ENCODE results near the gene IRF2BP1. TPM values are rescaled to one million over a fixed set of nuclear protein-coding genes. Genes with fewer than 3 reads are reported as not detected.

Gene IRF2BP1
- total and polyA plus RNA-seq, 2 of the 13 experiments (the other 11 are each of a cell fraction or from before 2014, with no cell fraction given): 4.3 to 14.3 TPM

DNA sequence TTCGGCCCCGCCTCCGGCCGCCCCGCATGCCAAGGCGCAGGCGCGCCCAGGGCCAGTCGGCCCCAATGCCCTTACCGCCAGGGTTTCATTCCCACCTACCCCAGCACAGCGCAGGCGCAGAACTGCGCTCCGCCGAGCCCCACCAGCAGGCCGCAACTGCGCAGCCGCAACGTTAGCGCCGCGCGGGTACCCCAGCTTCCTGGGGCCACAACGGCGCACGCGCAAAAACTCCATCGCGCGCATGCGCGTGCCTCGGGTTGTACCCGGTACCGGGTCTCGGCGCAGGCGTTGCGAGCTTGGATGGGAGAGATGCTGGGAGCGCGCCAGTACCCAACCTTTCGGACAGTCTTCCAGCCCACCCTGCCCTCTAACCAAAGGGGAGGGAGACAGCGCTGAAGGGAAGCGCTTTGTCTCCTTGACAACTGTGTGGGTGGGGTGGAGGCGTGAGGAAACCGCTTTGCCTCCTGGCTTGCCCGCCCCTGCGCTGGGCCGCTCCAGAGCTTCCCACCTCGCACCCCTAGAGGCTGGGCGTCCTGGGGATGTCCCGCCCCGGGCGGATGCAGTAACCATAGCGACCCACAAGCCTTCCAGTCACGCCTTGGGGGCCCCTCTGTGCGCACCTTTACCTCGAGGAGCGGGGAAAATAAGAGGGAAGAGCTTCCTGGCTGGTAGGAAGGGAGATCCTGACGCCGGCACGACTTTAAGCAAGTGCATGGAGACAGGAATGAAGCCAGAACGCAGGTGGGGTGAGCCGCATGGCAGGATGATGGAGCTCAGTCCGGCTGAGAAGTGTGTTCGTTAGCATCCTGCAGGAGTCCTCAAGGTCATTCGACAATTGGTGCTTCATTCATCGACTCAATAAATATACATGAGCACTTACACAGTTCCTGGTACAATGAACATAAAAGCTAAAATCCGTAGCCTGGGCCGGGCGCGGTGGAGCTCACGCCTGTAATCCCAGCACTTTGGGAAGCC, 17.0 kb upstream of the IRF2BP1 start (continued):
- TF ChIP-seq ZNF572 (CRISPR knock-in tag; IDR thresholded peaks at IDR 0.05) (peak; percentile 92; the same call in 1 of the 2 replicates), ZBTB20 (CRISPR knock-in tag; IDR thresholded peaks at IDR 0.05; ENCODE audit: borderline replicate concordance, low read depth) (0 out of 2 replicates have a peak, but pooled peaks have one; percentile 9), RFX1 (IDR thresholded peaks at IDR 0.05) (peak; percentile 72)

DNA sequence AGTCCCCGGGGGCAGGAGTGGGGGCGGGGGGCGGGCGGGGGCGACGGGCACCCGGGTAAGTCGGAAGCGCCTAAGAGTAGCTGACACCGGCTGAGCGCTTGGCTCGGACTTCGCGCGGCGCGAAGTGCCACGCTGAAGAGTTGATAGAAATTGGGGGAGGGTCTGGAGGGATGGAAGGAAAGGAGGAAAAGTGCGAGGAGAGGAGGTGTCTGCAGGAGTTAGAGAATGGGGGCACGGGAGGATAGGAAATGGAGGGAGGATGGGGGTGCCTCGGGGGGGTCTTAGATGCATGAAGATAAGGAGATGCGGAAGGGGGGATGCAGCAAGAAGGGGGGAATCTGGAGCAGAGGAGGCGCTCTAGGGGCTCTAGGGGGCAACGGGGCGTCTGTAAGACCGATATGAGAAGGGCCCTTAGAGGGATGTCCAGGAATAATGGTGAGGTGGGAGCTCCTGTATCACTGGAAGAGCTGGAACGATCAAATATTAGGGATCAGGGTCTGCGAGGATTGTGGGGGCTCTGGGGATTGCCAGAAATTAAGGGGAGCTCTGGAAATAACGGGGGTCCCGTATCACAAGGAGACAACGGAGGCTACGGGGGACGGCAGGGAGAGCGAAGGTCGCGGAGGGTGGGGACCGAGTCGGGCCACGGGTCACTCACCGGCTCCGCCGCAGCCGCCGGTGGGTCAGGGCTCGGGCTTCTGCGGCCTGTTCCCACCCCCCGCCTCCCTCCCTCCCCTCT, 16.1 kb upstream of the IRF2BP1 start, which contains the start of gene MYPOP:
TSS of gene MYPOP (minus strand) at position 702 of the 739 bp plus-strand sequence. CDS start 840 bp downstream, outside the sequence.
- intact Hi-C loops (cut with micrococcal nuclease; ENCODE audit: unreplicated experiment): no loop called here
- peak within 1 kb of the TSS; percentile 90 for H3K27ac ChIP-seq (ENCODE audit: extremely low read length, insufficient read depth, low read length)
- H3K9me3 ChIP-seq (ENCODE audit: low read length): no peaks in the 10 kb centered on the region
- peak; percentile 73 for ATAC-seq
- H3K27me3 ChIP-seq (ENCODE audit: control insufficient read depth in 1 of 2, insufficient read depth in 2 of 2, low read length in 2 of 2): peaks cover 0 to 3% of the 10 kb centered on the region in 2 experiments; a peak in 2 of 5 replicates
- peaks cover 1 to 13% of the 10 kb centered on the region in 2 experiments; a peak in 3 of 5 replicates for H3K36me3 ChIP-seq (replicated peaks in 1 of 2; ENCODE audit: control insufficient read depth in 1 of 2, insufficient read depth in 2 of 2, low read length in 2 of 2)
- no peak for DNase-seq (ENCODE audit: low spot score)
- H3K9ac ChIP-seq (ENCODE audit: insufficient read depth, low read depth, low read length): peak within 1 kb of the TSS; percentile 79
- peaks cover 17% of the 10 kb centered on the region for H3K79me2 ChIP-seq (ENCODE audit: insufficient read depth, low read length)
- no peak for FAIRE-seq
- CTCF ChIA-PET (ENCODE audit: low intra/inter-chr PET ratio, low total read pairs): interaction anchor here (1.6 kb wide), 1 partner anchor 19 kb away, joined by 4 read pairs; no protein-coding TSS in a partner anchor
- no TSS peak for BruUV-seq (replicated peaks)
- in situ Hi-C loops (cut with HindIII; ENCODE audit: extremely low pct_ligation_motif_present, low pct_unique_long_range_greater_than_20kb): loop anchor here (10.0 kb wide), 1 partner anchor 173 kb away; no protein-coding TSS in a partner anchor
- H3K4me3 ChIP-seq (replicated peaks in 1 of 3; ENCODE audit: insufficient read depth in 1 of 3, low read depth in 2 of 3, low read length in 3 of 3): peak within 1 kb of the TSS; percentile 66 to 87 (median 83)
- WGBS (ENCODE audit: low lambda C conversion rate): 1% methylated on average over 30 of the region's 47 CpGs
- peak within 1 kb of the TSS; percentile 91 for H3K4me2 ChIP-seq (ENCODE audit: low read depth, low read length)
- H4K20me1 ChIP-seq (ENCODE audit: insufficient read depth, low read length): no peaks in the 10 kb centered on the region
- H3K4me1 ChIP-seq (ENCODE audit: insufficient read depth, low read length): peaks cover 45% of the 10 kb centered on the region
- H2AFZ ChIP-seq (ENCODE audit: low read length): no peak within 1 kb of the TSS
- POLR2A ChIA-PET: interaction anchor here (0.9 to 3.4 kb wide), 14 partner anchors 9 to 174 kb away, joined by 3 to 24 read pairs (median 4); partner anchors contain the start of genes CCDC61, FOXA3, IRF2BP1 and SIX5
- TF ChIP-seq ZFP82 (CRISPR knock-in tag; IDR thresholded peaks at IDR 0.05; ENCODE audit: borderline replicate concordance): 0 out of 2 replicates have a peak, but pooled peaks have one; percentile 3
- TF ChIP-seq PITX1 (CRISPR knock-in tag; IDR thresholded peaks at IDR 0.05): 0 out of 2 replicates have a peak, but pooled peaks have one; percentile 11
- TF ChIP-seq ATF7-NPFF (CRISPR knock-in tag; IDR thresholded peaks at IDR 0.05; ENCODE audit: low read depth): 0 out of 2 replicates have a peak, but pooled peaks have one; percentile 21
- TF ChIP-seq, protein P1, sequence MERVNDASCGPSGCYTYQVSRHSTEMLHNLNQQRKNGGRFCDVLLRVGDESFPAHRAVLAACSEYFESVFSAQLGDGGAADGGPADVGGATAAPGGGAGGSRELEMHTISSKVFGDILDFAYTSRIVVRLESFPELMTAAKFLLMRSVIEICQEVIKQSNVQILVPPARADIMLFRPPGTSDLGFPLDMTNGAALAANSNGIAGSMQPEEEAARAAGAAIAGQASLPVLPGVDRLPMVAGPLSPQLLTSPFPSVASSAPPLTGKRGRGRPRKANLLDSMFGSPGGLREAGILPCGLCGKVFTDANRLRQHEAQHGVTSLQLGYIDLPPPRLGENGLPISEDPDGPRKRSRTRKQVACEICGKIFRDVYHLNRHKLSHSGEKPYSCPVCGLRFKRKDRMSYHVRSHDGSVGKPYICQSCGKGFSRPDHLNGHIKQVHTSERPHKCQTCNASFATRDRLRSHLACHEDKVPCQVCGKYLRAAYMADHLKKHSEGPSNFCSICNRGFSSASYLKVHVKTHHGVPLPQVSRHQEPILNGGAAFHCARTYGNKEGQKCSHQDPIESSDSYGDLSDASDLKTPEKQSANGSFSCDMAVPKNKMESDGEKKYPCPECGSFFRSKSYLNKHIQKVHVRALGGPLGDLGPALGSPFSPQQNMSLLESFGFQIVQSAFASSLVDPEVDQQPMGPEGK (CRISPR knock-in tag; IDR thresholded peaks at IDR 0.05): peak; percentile 64
- 0 out of 2 replicates have a peak, but pooled peaks have one; percentile 62 for TF ChIP-seq ZBTB42 (CRISPR knock-in tag; IDR thresholded peaks at IDR 0.05)
- TF ChIP-seq, protein P2, sequence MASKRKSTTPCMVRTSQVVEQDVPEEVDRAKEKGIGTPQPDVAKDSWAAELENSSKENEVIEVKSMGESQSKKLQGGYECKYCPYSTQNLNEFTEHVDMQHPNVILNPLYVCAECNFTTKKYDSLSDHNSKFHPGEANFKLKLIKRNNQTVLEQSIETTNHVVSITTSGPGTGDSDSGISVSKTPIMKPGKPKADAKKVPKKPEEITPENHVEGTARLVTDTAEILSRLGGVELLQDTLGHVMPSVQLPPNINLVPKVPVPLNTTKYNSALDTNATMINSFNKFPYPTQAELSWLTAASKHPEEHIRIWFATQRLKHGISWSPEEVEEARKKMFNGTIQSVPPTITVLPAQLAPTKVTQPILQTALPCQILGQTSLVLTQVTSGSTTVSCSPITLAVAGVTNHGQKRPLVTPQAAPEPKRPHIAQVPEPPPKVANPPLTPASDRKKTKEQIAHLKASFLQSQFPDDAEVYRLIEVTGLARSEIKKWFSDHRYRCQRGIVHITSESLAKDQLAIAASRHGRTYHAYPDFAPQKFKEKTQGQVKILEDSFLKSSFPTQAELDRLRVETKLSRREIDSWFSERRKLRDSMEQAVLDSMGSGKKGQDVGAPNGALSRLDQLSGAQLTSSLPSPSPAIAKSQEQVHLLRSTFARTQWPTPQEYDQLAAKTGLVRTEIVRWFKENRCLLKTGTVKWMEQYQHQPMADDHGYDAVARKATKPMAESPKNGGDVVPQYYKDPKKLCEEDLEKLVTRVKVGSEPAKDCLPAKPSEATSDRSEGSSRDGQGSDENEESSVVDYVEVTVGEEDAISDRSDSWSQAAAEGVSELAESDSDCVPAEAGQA (IDR thresholded peaks at IDR 0.05; ENCODE audit: low read depth): no peak
- TF ChIP-seq, protein P2 (CRISPR knock-in tag; IDR thresholded peaks at IDR 0.05; ENCODE audit: borderline replicate concordance): no peak

Data from HepG2 (cell line).